Fibroblast of pulmonary artery (primary cell): ENCODE results near the gene ME1.
"Not testable (repeated sequence)": the region's sequence is repeated elsewhere in the genome, so short reads cannot be mapped to it uniquely, and the experiment has no call there.

Experiments used
- DNase-seq: peaks from one replicate; pipeline ENCODE4 v3.0.0-alpha.2; 2010; ENCODE audit warnings: low read depth
- H3K4me3 ChIP-seq: replicated peaks from 2 replicates; pipeline ENCODE4 v1.5.1; 2011; ENCODE audit warnings: low read depth, mild to moderate bottlenecking, control low read depth, low read length, moderate library complexity
- CTCF ChIP-seq: IDR thresholded peaks from 2 replicates; pipeline ENCODE4 v1.5.1; 2011; ENCODE audit warnings: mild to moderate bottlenecking, control low read depth, low read length, inconsistent platforms; ENCODE audit errors: missing control alignments

Gene ME1

GRCh38 chr6:83307849-83308248 is 123.0 kb downstream of the ME1 start:
- no peak for DNase-seq
- H3K4me3 ChIP-seq: no peak overlapping the region
- TF ChIP-seq CTCF: no peak

- DNase-seq: no peak
- no peak overlapping the region for H3K4me3 ChIP-seq
- TF ChIP-seq CTCF: no peak
Observed at GRCh38 chr6:83303426-83303825, 127.4 kb downstream of the ME1 start.

- no peak overlapping the region for H3K4me3 ChIP-seq
- no peak for TF ChIP-seq CTCF
- no peak for DNase-seq
Observed at GRCh38 chr6:83294676-83295075, 136.2 kb downstream of the ME1 start.

- no peak for DNase-seq
- no peak overlapping the region for H3K4me3 ChIP-seq
- TF ChIP-seq CTCF: no peak
Observed at GRCh38 chr6:83292900-83293843, 137.7 kb downstream of the ME1 start.

- DNase-seq, H3K4me3 ChIP-seq: not testable (repeated sequence)
Observed at GRCh38 chr6:83287298-83287697, 143.6 kb downstream of the ME1 start.

GRCh38 chr6:83285917-83286316 is 144.9 kb downstream of the ME1 start:
- H3K4me3 ChIP-seq: no peak overlapping the region
- TF ChIP-seq CTCF: no peak
- no peak for DNase-seq

- H3K4me3 ChIP-seq: no peak overlapping the region
- TF ChIP-seq CTCF: no peak
- peak; percentile 35 for DNase-seq
Observed at GRCh38 chr6:83273596-83273995, 157.3 kb downstream of the ME1 start.
